Stimulated activated CD4-positive, alpha-beta T cell treated with anti-CD3 and anti-CD28 coated beads, Interleukin-1b, Interleukin-23, amount 100 ng/mL, for 24 hours (primary cell): ENCODE measurements around the gene AFMID.
"Not testable (repeated sequence)": the region's sequence is repeated elsewhere in the genome, so short reads cannot be mapped to it uniquely, and the experiment has no call there.

Experiments used
- DNase-seq, 4 experiments: peaks; one replicate each; pipeline ENCODE4 v3.0.0-alpha.2; 2020; ENCODE audit warnings: low read depth in 4 of 4, low spot score in 1 of 4

AFMID gene

DNA sequence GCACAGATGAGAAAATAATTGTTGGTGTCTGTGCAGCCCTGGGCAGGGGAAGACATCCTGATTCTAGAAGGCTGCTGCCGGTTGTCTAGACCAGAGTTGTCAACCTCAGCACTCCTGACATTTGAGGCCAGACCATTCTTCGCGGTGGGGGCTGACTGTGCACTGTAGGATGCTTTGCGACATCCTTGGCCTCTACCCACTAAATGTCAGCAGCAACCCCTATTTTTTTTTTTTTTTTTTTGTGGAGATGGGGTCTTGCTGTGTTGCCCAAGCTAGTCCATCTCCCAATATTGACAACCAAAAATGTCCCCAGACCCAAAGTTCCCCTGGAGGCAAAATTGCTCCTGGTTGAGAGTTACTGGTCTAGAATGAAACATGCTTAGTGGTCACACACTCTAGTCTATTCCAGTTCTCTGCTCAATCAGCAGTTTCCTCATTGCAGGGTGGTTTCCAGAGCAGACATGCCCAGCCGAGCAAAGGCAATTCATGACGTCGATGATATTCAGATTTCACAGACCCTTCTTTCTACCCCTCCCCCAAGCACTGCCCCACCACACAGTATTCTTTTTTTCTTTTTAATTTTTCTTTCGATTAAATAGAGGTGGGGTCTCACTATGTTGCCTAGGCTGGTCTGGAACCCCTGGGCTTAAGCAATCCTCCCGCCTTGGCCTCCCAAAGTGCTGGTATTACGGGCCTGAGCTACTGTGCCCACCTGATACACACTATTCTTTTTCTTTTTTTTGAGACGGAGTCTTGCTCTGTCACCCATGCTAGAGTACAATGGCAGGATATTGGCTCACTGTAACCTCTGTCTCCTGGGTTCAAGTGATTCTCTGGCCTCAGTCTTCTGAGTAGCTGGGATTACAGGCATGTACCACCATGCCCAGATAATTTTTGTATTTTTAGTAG, 32.0 kb upstream of the AFMID start:
- DNase-seq, result no peak

DNA sequence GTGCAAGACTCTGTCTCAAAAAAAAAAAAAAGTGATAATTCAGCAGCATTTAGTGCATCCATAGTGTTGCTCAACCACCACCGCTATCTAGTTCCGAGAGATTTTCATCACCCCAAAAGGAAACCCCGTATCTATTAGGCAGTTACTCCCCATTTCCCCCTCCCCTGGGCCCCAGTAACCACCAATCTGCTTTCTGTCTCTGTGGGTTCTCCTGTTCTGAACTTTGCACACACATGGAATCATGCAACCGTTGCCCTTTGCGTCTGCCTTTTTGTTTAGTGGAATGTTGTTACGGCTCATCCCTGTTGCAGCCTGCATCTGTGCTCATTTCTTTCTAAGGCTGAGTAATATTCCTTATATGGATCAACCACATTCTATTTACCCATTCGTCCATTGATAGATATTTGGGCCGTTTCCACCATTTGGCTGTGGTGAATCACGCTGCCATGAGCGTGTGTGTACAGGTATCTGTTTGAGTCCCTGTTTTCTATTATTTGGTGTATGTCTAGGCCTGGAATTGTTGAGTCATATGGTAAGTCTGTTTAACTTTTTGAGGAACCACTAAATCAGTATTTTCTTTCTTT, 27.5 kb upstream of the AFMID start:
- no peak for DNase-seq

DNA sequence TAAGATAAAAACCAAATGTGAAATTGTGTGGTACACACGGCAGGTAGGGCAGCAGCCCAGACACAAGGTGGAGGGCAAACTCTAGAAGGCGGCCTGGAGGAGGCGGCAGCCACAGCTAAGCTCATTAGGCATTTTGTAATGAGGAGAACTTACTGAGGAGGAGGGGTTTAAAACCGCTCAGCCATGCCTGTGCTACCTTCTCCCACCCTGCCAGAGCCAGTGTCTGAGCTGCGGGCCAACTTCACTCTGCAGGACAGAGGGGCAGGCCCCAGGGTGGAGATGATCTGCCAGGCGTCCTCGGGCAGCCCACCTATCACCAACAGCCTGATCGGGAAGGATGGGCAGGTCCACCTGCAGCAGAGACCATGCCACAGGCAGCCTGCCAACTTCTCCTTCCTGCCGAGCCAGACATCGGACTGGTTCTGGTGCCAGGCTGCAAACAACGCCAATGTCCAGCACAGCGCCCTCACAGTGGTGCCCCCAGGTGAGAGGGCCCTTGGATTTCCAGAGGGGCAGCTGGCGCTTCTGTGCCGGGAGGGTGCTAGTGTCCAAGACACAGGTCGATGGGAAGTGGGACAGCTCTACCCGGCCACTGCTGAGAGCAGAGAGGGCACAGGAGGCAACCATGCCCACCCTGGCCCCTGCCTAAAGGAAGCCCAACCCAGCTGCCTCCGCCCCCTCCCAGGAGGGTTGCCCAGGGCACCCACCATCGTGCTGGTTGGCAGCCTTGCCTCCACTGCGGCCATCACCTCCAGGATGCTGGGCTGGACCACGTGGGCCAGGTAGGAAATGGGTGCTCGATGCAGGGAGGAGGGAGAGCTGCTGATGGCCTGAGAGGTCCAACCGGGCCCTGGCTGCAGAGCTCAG, 23.0 kb upstream of the AFMID start:
- no peak for DNase-seq

DNA sequence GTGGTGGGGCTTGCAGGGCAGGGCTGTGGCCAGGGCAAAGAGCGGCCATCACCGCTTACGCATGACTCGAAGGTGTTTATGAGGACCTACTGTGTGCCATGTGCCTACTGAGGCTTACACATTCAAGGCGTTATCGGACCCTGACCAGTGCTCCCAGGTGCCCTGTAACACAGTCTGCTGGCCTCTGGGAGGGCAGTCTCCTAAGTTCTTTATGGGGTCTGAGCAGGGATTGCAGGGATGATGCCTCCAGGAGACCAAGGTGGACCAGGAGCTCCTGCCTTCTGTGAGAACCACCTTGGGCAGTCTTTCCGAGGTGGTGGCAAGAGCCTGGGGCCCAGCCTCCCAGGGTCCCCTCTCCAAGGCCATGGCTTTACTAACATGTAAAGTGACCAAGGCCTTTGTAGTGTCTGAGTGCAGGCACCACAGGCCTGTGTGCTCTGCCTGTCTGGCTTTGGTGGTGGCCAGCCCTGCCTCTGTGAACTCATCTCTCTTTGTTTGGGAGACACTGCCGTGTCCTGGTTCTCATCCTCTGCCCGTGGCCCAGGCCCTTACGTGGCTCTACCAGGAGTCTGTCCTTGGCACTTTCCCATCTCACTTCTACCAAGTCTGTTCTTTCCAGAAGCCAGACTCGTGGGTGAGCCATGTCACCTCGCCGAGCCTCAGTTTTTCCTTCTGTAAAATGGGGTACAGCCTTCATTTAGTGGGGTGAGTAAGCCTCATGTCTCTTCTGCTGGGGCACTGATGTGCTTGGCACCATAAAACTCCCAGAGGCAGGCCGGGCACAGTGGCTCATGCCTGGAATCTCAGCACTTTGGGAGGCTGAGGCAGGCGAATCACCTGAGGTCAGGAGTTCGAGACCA, 22.2 kb upstream of the AFMID start:
- DNase-seq, result no peak

DNA sequence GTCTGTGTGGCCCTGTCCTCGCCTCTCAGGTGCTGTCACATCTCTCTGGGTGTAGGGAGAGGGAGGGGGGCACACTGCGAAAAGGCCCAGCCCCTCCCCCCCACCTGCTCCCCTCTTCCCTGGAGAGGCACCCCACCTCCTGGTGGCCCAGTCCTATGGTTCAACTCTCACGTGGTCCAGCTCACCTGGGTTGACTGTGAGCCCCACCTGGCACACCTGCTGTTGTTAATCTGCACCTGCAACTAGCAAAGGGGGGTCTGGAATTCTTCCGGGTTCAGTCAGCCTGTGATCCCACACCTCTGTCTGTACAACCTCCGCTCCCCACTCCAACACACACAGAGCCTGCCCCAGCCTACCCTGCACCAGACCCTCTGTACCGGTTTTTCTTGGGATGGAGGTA, 20.7 kb upstream of the AFMID start:
- no peak for DNase-seq

DNA sequence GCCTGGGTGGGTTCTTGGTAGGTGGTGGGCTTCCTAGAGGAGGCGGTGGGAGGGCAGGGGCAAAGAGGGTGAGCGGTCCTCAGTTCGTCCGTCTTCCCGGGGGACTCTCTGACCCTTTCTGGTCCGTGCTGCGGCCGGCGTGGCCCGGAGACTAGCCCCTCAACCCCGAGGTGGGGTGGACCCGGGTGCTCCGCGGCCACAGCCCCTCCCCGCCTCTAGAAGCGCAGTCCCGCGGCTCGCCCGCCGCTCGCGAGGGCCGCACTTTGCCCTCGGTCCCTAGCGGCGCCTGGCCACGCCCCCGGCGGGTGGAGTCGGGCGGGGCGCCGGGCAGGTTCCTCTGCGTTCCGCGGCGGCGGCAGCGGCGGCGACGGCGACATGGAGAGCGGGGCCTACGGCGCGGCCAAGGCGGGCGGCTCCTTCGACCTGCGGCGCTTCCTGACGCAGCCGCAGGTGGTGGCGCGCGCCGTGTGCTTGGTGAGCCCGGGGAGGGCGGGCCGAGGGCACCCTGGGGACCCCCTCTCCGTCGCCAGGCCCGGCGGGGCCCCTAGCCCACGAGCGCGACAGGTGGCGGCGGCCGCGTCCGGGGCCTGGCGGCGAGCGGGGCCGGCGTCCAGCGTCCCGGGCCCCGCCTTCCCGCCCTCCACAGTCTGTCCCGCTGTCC, 18.8 kb upstream of the AFMID start, which contains the start of gene SYNGR2:
TSS of gene SYNGR2 (plus strand) at position 340 of the 661 bp plus-strand sequence. CDS start at position 376, 36 bp downstream.
- DNase-seq, result peak; percentile 71 to 82 (median 78)

DNA sequence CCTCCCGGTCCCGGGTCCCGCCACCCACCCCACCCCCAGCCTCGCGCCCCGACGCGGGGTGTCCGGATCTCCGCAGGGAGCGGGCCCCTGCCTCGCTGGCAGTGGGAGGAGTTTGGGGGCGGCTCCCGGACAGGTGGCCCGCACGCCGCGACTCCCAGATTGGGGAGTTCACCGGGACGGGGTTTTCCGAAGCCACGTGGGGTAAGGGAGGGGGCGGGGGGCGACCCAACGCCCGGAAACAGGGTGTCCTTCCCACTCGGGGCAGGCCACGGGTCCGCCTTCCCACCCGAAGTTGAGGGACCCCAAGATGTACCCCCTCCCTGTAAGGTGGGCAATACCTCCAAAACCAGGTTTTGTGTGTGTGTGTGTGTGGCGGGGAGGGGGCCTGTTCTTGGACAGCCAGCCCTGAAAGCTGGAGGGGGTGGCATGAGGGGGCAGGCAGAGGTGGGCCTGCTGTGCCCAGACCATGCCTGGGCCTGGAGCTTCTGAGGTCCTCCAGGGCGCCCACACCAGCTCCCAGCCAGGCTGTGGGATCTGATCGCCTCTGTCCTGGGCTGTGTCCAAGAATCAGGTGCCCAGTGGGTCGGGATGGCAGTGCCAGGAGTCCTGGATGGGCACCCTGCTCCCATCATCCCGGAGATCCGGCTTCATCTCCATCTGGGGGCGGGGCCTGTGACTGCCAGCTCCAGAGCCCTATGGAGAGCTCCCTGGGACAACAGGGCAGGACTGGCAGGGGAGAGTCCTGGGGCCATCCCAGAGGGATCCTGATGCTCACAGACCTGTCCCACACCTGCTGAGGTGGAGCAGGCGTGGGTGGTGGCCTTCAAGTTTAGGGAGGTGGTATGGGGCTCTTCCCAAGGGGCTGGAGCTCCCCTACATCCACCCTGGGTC, 18.0 kb upstream of the AFMID start:
- peak in 3 of 4 experiments; percentile 42 to 58 (median 45) for DNase-seq

DNA sequence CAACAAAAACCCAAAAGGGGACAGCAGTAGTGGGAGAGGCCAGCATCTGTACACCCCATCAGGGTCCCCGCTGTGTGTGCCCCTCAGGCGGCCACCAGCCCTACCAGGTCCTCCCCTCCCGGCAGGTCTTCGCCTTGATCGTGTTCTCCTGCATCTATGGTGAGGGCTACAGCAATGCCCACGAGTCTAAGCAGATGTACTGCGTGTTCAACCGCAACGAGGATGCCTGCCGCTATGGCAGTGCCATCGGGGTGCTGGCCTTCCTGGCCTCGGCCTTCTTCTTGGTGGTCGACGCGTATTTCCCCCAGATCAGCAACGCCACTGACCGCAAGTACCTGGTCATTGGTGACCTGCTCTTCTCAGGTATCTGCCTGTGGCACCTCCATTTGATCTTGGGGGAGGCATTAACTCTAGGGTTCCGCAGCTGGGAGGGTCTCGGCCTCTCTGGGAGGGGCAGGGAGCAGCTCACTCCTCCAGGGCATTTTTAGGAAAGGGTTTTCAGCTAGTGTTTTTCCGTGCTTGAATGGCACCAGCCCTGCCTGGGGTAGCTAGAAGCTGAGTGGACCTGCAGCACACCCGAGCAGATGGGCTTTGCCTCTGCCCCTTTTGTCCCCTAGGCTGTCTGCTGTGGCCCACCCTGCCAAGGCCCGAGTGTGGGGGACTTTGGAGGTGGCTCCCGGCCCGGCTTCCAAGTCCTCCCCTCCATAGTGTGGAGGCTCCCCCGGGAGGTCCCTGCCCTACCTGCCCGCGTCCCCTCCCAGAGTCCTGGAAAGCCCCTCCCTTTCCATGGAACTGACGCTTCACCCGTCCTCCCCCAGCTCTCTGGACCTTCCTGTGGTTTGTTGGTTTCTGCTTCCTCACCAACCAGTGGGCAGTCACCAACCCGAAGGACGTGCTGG, 16.2 kb upstream of the AFMID start:
- no peak for DNase-seq

DNA sequence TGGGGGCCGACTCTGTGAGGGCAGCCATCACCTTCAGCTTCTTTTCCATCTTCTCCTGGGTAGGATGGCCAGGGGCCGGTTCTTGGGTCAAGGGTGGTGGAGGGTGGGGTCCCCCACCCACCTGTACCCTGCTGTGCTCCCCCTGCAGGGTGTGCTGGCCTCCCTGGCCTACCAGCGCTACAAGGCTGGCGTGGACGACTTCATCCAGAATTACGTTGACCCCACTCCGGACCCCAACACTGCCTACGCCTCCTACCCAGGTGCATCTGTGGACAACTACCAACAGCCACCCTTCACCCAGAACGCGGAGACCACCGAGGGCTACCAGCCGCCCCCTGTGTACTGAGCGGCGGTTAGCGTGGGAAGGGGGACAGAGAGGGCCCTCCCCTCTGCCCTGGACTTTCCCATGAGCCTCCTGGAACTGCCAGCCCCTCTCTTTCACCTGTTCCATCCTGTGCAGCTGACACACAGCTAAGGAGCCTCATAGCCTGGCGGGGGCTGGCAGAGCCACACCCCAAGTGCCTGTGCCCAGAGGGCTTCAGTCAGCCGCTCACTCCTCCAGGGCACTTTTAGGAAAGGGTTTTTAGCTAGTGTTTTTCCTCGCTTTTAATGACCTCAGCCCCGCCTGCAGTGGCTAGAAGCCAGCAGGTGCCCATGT, 15.4 kb upstream of the AFMID start:
- not testable (repeated sequence) for DNase-seq

DNA sequence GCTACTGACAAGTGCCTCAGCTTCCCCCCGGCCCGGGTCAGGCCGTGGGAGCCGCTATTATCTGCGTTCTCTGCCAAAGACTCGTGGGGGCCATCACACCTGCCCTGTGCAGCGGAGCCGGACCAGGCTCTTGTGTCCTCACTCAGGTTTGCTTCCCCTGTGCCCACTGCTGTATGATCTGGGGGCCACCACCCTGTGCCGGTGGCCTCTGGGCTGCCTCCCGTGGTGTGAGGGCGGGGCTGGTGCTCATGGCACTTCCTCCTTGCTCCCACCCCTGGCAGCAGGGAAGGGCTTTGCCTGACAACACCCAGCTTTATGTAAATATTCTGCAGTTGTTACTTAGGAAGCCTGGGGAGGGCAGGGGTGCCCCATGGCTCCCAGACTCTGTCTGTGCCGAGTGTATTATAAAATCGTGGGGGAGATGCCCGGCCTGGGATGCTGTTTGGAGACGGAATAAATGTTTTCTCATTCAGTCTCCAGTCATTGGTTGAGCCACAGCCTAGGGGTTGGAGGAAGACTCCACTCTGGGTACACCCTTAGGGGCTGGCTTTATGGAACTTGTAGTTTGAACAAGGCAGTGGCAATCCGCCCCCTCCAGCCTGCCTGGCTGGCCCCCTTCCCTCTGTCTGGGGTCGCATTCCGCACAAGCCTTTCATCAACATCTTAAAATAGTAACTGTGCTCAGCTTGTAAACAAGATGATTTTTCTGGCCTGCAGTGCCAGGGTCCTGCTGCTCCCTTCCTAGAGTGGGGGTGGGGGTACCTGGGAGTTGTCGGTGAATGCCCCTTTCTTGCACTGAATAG, 14.7 kb upstream of the AFMID start:
- DNase-seq, result no peak

DNA sequence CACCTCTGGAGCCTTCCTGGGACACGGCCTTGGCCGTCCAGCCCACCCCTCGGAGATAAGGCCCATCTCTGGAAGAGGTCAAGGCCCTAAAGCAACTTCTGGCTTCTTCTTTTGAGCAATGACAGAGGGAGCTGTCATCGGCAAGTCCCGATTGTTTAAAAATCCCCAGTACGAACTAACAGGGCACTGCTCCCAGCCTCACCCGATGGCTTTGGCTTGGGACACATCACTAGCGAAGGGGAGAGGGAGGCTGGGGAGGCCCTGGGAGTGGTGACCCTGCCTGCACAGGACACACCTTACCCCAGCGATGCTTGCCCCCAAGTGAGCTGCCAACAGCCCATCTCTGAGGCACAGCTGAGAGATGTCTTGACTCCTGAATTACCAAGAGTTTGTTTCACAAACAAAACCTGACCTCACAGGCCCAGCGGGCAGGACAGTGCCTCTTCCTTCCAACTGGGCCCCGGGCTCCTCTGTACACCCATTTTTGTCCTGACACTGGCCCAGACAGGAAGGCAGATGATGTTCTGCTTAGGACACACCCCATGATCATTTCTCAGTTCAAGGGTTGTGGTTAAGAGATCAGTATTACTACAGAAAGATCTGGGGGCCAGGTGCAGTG, 14.0 kb upstream of the AFMID start:
- no peak for DNase-seq

DNA sequence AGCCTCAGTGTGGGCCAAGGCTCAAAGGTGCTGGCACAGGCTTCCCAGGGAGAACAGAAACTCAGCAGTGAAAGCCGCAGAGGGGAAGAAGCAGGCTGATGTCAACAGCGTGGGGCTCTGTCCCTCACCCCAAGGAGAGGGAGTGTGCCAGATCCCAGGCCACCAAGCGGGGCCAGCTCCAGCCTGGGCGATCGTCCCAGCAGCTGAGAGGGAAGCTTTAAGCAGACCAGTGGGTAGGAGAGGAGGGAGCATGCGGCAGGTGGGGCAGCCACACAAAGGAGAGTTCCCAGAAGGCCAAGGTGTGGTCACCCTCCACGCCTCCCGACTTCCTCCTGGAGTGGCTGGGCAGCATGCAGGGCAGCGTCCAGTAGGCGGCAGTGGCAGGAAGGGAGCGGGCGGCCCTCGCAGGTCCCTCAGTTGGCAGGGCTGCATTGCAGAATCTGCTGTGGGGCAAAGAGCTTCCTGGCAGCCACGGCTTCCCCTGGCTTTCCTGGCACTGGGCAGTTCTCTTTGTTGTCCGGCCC, 12.8 kb upstream of the AFMID start:
- DNase-seq, result no peak

DNA sequence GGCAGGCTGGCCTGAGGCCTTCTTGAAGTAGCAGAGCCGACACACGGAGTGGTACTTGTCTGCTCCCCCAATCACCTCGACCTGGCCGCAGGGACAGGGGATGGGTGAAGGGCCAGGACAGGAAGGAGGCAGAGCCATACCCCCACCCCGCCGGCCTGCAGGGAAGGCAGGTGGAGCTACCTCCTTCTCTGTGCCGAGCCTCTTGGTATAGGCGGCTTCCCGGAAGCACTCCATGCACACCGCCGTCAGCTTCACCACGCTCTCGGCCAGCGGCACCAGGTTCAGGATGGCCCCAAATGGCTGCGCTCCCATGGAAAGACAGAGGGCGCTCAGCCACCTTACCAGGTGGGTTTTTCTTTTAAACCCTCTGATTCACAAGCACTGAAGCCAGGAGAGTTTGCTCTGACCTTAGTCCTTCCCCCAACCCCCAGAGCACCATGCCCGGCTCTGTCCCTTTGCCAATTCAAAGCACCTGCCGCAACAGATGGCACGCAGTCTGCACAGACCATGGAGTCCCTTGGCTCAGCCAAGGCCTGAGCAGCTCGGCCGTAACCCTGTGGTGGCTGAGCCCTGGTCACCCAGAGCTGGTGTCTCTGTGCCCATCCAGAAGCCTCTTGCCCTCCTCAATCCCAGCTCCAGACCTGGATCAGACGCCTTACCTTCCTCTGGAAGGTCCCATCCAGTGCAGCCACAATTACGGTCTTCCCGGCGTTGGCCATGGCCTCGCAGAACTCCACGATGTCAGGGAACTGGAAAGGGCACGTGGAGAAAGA, 12.1 kb upstream of the AFMID start:
- DNase-seq, result no peak

DNA sequence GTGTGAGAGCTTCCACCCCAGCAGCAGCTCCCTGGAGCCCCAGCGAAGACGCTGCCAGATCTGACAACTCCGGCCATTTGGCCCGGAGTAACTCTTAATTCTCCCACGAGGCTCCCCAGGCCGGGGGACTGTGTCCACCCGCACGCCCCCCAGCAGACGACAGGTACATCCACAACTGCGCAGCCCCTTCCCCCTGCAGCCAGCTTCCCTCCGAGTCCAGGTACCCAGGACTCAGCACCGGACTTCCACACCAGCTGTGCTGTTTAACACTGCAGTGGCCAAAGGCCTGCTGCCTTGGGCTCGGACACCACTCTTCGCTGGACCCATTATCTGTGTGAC, 11.6 kb upstream of the AFMID start:
- no peak for DNase-seq

DNA sequence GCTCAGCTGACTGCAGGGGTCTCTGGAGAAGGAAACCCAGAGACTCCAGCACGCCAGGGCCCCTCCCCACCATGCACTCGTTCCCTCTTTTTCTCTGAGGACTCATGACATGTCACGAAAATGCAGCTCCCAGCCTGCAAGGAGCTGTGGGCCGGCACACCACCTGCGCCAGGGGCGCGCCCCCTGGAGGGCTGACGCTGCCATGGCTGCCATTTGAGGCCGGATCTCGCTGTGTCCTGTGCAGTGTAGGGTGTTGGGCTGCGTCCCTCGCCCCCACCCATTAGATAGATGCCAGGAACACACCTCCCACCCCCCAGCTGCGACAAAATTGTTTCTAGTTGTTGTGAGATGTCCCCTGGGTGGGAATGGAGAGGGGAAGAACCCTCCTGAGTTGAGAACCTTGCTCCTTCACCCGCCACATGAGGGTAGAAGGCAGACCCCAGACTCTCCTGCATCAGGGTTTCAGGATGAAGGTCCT, 10.6 kb upstream of the AFMID start:
- peak; percentile 47 to 69 (median 58) for DNase-seq
